Measurements from ENCODE around the gene MAST1.

The MAST1 gene

DNA sequence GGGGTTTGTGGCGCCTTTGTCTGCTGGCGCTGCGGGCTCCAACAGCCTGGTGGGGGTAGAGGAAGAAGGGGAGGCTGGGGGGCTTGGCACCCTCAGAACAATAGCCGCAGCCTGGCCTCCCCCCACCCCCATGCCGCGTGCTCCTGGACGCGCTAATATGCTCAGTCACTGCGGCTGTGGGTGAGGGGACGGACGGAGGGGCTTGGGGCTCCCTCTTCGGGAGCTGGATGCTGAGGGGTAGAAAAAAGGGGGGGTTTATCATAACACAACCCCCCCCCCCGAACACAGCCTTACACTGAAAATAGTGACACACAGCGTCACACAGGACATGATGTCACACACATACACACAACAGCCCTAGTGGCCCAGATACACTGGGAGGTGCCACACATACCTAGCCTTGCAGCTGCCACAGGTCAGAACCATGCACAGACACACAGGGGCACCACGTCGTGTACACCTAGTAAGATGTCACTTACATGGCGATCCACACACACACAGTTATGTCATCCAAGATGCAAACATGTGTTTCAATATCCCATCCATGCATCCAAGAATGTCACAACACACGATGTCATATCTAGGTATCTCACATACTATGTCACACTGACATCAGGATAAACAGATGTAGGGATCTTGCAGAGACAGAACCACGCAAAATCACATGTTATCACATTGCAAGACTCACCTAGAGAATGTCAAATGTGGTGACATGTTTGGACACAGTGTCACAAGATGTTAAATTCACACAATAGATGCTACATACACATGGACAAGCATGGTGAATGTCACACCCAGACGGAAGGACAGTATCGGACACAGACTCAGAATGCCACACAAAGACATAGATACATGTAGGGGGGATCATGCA lies 806 bp downstream of the MAST1 start:
- in situ Hi-C loops (cut with HindIII; ENCODE audit: low sequenced_read_pairs): no loop called here

- in situ Hi-C loops (cut with HindIII; ENCODE audit: low sequenced_read_pairs): no loop called here
Observed at GRCh38 chr19:12840091-12841079, 2.1 kb downstream of the MAST1 start.

DNA sequence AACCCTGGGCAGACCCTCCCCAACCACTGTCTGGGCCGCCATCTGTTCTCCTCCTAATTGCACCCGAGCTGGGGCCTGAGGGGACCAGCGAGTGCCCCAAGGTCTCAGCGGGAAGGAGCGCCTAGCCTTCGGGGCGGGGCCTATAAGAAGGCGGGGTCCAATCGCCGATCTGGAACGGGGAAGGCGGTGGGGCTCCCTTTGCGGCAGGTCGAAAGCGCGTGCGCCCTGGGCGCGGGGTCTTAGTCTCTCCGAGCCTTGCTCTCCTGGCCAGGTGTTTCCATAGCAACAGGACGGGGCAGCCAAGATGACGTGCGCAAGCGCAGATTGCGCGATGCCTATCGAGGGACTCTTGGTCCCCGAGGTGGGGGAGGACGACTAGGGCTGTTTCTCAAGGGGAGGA lies 2.8 kb downstream of the MAST1 start:
- in situ Hi-C loops (cut with HindIII; ENCODE audit: low sequenced_read_pairs): no loop called here

- in situ Hi-C loops (cut with HindIII; ENCODE audit: low sequenced_read_pairs): no loop called here
Observed at GRCh38 chr19:12842511-12842910, 4.2 kb downstream of the MAST1 start.

GRCh38 chr19:12843328-12843727 lies 5.0 kb downstream of the MAST1 start:
- in situ Hi-C loops (cut with HindIII; ENCODE audit: low sequenced_read_pairs): no loop called here

GRCh38 chr19:12843999-12844732 lies 5.9 kb downstream of the MAST1 start:
- in situ Hi-C loops (cut with HindIII; ENCODE audit: low sequenced_read_pairs): no loop called here

GRCh38 chr19:12846613-12847012 lies 8.3 kb downstream of the MAST1 start:
- in situ Hi-C loops (cut with HindIII; ENCODE audit: low sequenced_read_pairs): loop anchor here (5.0 kb wide), 1 partner anchor 79 kb away; no protein-coding TSS in a partner anchor

- in situ Hi-C loops (cut with HindIII; ENCODE audit: low sequenced_read_pairs): loop anchor here (5.0 kb wide), 1 partner anchor 80 kb away; no protein-coding TSS in a partner anchor
Observed at GRCh38 chr19:12847159-12848139, 9.1 kb downstream of the MAST1 start.

- in situ Hi-C loops (cut with HindIII; ENCODE audit: low sequenced_read_pairs): no loop called here
Observed at GRCh38 chr19:12856653-12857052, 18.3 kb downstream of the MAST1 start.

DNA sequence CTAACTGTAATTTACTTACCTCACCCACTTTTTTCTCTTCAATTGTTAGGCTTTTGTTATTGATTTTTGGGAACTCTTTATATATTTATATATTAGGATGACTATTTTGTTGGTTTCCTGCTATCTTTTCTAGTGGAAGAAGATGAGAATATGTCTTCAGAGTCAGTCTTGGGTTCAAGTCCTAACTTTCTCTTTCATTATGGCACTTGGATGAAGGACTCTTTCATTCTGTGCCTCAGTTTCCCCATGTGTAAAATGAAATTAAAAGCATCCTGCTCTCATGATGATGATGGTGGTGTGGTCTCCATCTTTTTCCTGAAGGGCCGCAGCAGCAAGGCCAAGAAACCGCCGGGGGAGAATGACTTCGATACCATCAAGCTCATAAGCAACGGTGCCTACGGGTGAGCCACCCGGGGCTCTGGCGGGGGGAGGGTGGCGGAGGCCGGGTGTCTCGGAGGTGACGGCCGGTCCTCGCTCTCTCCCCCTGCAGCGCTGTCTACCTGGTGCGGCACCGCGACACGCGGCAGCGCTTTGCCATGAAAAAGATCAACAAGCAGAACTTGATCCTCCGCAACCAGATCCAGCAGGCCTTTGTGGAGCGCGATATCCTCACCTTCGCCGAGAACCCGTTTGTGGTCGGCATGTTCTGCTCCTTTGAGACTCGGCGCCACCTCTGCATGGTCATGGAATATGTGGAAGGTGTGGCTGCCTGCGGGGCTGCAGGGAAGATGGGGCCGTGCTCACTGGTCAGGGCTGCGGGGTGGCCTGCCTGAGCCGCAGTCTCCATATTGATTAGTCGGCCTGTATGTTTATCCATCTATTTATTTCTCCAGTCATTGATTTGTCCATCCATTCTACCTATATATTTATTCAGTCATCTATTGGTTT lies 20.0 kb downstream of the MAST1 start:
- in situ Hi-C loops (cut with HindIII; ENCODE audit: low sequenced_read_pairs): no loop called here

- in situ Hi-C loops (cut with HindIII; ENCODE audit: low sequenced_read_pairs): no loop called here
Observed at GRCh38 chr19:12859546-12859945, 21.2 kb downstream of the MAST1 start.

DNA sequence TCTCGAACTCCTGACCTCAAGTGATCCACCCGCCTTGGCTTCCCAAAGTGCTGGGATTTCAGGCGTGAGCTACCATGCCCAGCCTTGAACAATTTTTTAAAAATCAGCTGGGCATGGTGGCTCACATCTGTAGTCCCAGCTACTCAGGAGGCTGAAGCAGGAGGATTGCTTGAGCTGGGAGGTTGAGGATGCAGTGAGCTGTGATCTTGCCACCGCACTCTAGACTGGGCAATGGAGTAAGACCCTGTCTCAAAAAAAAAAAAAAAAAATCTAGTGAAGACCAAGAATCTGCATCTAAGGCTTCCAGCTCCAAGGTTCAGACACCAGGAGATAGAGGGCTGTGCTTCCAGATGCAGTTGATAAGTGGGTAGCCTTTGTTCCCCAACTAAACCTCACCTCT lies 25.8 kb downstream of the MAST1 start:
- in situ Hi-C loops (cut with HindIII; ENCODE audit: low sequenced_read_pairs): no loop called here

DNA sequence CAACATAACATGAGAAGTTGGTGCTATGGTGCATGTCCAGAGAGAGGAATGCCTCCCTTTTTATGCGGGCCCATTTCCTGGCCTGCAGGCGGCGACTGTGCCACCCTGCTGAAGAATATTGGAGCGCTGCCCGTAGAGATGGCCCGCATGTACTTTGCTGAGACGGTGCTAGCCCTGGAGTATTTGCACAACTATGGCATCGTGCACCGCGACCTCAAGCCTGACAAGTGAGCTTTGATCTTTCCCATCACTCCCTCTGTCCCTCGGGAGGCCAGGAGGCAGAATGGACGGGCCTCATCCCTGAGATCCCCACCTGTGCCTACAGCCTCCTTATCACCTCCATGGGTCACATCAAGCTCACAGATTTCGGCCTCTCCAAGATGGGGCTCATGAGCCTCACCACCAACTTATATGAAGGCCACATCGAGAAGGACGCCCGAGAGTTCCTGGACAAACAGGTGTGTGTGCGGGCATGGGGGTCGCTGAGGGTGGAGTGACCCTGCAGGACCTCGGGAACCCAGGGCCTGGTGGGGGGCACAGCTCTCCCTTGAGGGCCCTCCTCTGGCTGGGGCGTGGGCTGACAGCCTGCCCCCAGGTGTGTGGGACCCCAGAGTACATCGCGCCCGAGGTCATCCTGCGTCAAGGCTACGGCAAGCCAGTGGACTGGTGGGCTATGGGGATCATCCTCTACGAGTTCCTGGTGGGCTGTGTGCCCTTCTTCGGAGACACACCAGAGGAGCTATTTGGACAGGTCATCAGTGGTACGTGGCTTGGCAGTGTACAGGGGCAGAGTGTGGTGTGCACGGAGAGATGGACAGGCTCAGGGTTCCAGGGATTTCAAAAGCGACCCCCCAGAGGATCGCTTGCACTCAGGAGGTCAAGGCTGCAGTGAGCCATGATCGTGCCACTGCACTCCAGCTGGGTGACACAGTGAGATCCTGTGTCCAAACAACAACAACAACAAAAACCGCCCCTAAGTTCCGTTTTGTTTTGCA lies 26.7 kb downstream of the MAST1 start:
- in situ Hi-C loops (cut with HindIII; ENCODE audit: low sequenced_read_pairs): no loop called here

DNA sequence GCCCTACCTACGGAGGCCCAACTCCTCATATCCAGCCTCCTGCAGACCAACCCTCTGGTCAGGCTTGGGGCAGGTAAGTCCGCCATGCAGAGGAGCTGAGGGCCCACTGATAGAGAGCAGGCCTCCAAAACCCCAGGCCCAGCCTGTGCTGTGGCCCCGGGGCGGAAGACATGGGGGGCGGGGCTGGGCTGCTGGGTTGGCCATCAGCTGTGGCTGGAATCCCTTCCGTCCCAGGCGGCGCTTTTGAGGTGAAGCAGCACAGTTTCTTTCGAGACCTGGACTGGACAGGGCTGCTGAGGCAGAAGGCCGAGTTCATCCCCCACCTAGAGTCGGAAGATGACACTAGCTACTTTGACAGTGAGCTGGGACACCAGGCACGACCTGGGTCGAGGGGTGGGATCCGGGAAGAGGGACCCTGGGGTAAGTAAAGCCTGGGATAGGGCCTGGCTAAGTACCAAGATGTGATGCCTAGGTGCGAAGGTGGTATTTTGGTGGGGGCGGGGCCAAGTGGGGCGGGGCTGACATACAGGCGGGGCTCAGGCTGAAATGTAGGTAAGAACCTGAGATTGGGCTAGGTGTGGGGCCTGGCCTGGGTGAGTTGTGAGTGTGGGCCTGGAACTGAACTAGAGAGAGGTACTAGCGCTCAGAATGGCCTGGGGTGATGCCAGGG lies 27.6 kb downstream of the MAST1 start:
- in situ Hi-C loops (cut with HindIII; ENCODE audit: low sequenced_read_pairs): no loop called here

DNA sequence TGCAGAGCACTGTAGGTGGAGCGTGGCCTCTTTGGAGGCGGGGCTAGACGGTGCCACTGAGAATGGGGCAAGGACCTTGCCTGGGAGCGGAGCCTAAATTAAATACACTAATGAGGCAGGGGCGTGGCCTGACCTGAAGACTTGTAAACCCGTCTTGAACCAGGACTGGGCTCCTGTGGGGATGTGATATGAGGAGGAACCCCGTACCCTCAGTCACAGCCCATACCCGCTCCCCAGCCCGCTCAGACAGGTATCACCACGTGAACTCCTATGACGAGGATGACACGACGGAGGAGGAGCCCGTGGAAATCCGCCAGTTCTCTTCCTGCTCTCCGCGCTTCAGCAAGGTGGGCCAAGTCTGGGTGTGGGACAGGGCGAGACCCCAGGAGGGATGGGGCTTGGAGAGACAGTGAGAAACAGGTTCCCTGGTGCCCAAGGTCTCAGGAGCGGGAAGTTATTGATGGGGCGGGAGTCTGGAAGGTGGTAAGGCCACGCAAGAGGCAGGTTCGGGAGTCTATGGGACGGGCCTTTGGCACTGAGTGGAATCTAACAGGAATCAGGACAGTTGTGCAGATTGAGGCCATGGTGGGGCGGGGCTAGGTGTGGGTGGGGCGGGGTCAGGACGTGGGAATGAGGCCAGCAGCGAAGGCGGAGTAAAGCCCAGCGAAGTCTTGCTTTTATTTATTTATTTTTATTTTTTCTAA lies 28.3 kb downstream of the MAST1 start:
- in situ Hi-C loops (cut with HindIII; ENCODE audit: low sequenced_read_pairs): no loop called here

All from endothelial cell of hepatic sinusoid (primary cell).